Activated T-helper 1 cell treated with Interleukin-2 at 50 U/mL for 16 hours (primary cell): ENCODE data around the gene IBSP.

Experiments used
- DNase-seq: peaks from one replicate; pipeline ENCODE4 v3.0.0-alpha.2; 2020; ENCODE audit warnings: low read depth

IBSP gene, protein sequence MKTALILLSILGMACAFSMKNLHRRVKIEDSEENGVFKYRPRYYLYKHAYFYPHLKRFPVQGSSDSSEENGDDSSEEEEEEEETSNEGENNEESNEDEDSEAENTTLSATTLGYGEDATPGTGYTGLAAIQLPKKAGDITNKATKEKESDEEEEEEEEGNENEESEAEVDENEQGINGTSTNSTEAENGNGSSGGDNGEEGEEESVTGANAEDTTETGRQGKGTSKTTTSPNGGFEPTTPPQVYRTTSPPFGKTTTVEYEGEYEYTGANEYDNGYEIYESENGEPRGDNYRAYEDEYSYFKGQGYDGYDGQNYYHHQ

DNA sequence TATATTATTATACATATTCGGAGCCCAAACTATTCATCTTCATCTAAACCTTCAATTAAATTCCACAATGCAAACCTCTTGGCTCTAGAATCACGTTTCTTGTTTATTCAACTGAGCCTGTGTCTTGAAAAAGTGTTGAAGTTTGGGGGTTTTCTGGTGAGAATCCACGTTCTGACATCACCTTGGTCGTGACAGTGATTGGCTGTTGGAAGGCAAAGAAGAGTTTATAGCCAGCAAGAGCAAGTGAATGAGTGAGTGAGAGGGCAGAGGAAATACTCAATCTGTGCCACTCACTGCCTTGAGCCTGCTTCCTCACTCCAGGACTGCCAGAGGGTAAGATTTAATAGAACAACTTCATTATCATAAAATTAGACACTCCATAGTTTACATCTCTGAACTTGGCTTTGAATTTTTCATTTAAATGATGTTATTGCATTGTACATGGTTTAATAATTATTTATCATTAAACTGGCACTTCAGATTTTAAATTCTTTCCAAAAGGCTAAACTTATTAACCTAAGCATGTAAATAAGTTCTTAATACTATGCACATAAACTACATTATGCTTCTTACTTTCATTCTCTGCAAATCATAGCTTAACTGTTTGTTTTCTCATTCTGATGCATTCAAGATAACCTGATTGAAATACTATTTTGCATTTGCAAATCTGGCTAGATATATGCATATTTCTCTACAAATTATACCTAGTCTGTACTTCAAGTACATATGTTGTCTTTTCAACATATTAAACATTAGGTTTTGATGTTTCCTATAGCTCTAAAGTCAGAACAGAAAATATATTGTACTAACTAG is at the start of gene IBSP:
Gene IBSP (plus strand): TSS at position 254 of the 813 bp plus-strand sequence. CDS start 2,808 bp downstream, outside the sequence.
- DNase-seq: no peak

DNA sequence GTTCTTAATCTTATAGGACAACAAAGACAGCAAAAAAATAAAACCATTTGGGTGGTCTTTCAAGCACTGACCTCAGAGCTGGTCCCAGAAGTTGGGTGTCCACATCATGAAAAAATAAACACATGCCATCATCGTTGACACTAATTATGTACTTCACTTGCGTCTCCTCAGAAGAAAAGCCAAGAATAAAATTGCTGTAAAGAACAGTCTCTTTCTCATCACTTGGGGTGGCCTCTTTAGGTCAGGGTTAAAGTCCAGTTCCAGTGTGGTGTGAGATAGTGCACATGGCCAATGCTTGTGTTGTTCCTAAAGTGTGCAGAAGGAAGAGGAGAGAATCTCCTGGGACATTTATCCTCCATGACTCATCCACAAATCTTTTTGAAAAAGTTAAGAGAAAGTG is 49.5 kb upstream of the IBSP start:
- DNase-seq: no peak

DNA sequence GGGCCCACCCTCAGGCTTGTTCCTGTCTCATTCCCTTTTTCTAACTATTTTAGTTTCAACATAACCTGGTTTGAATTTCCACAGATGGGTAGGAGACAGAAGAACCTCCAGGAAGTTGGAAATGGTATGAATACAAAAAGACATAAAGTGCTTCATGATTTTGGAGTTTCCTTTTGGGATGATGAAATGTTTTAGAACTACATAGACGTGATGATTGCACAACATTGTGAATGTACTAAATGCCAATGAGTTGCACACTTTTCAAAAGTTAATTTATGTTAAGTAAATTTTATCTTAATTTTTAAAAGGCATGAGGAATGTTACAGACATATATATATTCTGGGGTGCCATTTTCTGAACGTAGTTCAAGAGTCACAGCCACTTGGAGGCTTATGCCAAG is 41.1 kb upstream of the IBSP start:
- no peak for DNase-seq

DNA sequence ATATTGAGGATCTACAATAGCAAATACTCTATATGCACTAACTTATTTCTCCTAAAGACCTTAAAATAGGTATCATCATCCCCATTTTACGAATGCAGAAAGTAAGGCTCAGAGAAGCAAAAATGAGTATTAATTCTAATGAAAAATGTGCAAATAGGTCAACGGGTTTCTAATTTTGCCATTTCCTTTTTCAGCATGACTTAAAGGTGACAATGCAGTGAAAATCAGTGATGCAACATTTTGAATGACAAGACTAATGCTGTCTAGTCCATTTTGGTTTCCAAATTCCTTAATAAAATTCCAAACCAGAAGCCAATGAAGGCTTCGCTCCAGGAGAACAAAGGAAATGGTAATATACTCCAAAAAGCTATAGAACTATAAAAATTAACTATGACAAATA is 37.0 kb upstream of the IBSP start:
- DNase-seq: no peak

DNA sequence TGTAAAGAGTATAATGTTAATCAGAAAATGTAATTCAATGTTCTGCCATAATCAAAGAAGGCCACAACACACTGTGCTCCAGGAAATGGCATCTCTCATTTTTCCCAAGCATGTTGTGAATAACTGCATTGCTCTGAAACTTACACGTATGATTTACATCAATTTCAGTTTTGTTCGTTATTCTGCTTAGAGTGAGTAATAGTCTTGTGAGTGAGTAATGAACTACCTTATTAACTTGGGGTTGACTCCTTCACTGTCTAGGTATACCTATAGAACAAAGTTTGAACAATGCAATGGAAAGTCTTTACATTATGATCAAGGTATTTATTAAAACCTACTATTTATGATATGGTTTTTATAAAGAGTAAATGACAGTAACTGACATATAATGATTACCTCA is 17.8 kb upstream of the IBSP start:
- DNase-seq: no peak

DNA sequence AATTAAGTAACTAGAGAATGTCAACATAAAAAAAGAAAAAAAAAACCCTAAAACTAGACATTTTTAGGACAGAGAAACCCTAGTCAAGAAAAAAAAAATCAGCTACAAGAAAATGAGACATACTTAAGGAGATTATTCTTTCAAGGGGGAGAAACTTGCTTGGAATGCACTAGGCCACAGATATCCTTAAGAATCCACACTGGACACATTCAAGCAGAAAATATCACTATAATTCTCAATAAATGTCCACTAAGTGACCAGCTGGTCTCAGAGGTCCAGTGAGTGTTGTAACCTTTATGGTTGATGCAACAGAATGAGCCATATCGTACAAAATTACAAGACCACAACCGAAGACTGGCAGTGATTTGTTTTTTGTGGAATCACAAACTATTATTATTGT is 15.6 kb upstream of the IBSP start:
- DNase-seq: no peak

DNA sequence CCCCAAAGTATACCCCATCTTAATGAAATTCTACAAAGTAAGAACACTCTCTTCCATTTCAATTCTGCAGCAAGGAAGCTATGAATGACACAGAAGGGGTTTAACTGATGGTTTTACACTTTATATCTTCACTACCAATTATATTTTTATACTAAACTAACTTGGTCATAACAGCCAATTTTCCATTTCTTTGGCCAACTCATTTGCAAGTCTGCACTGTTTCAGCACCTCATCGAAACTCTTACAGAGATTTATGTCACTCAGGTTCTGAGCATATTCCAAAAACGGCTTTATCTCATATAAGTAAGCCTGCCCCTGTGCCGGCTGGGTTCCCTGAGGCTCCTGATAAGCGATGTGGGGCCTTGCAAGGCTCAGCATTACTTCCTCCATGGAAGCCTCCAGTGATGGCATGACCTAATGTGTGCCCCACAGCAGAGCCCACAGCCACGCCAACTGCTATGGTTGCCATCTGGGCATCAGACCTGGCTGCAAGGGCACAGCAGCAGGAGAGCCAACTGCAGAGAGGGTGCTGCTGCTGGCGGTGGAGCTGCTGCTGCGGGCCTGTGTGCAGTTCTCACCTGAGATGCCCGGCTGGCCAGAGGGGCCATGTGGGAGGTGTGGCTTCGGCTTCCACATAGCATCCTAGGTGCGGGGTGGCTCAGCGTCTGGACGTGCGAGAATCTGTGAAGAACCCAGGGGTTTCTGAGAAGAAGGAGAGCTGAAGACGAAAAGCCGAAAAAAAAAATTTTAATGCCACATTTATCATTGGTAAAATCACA is 13.4 kb upstream of the IBSP start:
- DNase-seq: no peak

DNA sequence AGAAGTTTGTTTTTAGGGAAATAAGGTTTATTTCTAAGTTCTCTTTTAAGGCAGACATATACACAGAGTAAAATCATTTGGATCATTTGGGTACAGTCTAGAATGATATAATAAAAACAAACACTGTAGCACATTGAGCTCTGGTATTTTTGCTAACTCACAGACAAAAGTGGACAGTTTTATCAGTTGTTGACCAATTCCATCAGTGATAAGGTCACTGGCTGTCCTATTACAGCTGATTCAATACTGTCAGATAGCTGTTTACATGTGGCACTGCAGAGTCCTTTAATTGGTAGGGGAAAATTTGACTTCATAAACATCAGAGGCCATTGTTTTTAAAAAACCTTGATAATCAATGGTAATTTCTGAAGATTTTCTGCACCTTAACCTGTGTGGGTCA is 3.5 kb downstream of the IBSP start:
- no peak for DNase-seq

DNA sequence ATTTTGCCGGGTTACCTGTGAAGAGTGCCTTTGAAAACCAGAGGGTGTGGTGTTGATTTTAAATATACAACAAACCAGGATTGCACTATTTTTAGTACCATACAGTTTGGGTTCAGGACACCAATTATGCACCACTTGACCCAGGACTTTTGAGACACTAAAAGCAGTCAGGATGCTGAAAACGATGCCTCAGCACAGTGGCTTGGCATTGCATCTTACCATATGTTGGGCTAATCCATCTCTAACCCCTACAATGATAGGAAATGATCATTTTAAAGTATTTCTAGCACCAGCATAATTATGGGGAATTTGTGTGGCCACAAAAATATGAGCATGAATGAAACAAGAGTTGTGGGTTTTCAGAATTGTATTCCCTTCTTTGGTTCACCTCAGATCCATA is 4.1 kb downstream of the IBSP start:
- no peak for DNase-seq

DNA sequence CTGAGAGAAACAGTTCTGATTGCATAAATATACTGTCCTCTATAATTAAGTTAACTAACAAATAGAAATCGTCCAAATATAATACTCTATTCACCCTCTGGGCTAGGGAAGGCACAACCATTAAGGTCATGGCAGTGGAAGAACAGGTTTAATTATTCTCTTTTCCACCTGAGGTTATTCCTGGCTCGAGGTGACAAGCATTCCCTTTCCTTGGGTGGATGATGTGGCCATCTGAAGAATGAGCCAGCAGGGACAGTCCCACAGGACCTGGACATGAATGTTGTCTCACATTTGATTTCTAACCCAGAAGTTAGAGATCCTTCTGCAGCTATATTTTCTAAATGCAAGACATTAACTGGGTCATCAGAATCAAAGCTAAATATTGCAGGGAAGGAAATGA is 5.5 kb downstream of the IBSP start:
- no peak for DNase-seq

DNA sequence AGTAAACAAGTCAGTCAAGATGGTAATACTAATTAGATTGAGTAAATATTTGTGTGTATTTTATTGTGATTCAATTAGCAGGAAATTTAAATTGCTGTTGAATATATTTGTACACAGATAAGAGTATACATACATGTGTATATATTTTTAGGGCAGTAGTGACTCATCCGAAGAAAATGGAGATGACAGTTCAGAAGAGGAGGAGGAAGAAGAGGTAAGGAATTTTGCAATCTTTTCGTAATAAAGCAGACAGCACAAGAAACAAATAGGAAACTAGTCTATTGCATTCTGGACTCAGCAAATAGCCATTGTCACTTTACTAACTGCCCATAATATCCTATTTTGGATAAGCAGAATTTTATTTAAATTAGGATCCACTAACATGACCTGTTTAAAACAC is 6.6 kb downstream of the IBSP start:
- DNase-seq: no peak

DNA sequence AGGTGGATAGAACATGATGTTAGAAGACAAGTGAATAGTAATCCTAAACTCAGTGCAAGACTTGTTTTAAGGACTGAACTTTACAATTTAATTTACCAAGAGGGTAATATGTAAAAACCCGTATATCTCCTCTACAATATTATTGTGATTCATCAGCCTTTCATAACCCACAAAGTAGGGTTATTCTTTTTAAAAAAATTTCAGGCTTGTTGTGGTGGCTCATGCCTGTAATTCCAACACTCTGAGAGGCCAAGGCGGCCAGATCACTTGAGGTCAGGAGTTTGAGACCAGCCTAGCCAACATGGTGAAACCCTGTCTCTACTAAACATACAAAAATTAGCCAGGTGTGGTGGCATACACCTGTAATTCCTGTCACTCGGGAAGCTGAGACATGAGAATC is 7.2 kb downstream of the IBSP start:
- DNase-seq: no peak

DNA sequence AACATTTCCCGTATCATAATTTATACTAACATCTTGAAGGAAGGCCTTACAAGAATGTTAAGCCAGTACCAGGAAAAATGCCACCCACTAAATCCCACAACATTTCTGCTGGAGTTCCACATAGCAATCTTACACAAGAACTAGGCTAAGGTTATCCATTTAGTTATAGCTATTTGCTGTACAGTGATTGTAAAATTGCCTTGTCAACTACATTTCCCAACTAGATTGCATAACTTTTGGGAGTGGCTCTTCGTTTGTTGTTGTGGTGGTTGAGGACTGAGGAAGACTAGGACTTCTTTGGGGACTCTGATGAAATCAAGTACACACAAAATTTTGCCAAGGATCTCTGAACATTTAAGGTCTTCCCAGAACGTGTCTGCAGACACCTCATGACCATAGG is 8.0 kb downstream of the IBSP start:
- no peak for DNase-seq

DNA sequence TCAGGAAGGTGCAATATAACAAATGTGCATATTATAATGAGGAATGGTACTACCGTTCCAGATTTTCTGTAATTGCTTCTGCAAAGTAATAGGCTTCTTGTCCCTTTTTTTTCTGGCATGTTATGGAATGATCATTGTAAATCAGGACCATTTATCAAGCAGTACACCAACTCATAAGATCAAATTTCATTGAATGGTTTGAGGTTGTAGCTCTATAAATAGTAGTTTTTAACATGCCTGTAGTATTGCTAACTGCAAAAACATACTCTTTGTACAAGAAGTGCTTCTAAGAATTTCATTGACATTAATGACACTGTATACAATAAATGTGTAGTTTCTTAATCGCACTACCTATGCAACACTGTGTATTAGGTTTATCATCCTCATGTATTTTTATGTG is 12.6 kb downstream of the IBSP start:
- no peak for DNase-seq

DNA sequence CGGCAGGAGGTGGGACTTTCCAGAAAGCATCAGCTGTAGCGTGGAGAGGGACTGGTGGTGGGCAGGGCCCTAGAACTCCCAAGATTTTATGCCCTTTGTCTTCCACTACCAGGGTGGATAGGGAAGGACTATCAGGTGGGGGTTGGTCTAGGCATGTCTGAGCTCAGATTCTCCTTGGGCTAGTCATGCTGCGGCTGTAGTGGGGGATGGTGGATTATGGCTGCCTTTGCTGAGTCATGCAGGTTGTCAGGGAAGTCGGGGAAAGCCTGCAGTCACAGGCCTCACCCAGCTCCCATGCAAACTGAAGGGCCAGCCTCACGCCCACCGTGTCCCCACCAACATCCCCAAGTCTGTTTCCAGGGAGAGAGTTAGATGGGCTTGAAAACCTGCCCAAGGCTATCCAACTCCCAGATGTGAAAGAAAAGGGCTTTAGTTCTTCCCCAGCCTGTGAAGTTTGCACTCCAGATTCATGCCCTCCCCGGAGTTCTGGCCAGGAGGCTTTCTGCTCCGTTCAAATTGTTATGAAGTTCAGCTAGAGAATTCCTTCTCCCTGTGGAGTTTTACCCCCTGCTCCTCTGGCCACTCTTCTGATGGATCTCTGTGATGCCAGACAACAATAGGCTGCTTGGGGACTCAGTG is 20.0 kb downstream of the IBSP start:
- DNase-seq: no peak

DNA sequence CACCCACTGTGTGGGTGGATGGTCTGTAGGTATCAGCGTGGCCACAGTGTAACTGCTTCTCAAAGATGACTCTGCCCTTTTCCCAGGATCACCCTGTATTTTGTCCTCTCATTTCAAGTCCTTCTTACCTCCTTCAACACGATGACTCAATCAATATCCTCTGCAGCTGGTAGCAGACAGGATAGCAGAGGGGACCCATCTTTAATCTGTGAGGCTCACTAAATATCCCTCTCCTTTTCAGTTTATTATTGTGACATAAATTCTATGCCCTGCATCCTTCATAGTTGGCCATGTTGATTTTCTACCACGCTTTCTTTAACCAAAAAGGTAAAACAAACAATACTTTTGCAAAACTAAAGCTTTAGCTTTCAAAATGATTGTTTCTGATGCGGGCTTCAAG is 23.8 kb downstream of the IBSP start:
- no peak for DNase-seq

DNA sequence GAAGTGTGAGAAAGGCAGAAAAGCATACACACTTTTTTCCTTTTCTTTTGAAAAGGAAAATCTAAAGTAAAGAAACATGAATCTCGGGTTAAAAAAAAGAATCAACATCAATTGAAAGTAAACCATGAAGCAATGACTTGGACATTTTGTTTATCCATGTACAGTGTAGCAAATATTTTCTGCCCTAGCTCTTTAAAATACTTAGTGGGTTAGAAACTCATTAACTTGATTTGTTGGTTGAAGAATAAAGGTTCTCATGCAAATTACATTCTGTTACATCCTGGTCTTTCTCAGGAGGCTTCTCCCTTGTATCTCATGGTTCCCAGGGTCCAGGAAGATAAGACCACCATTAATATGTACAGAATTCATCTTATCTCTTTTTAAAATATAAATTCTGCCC is 24.4 kb downstream of the IBSP start:
- DNase-seq: no peak

DNA sequence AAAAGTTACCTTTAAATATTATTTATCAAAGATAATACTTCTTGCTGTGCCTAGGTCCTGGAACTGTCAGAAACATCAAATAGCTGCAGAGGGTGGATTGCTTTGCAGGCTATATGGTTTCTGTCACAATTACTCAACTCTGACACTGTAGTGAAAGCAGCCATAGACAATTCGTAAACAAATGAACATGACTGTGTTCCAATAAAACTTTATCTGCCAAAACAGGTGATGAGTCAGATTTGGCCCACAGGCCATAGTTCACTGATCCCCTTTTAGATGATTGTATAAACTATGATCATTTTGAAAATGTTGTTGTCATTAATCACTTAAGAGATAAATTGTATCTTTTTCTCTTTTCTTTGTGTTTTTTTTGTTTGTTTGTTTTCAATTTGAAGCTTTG is 25.0 kb downstream of the IBSP start:
- DNase-seq: no peak

DNA sequence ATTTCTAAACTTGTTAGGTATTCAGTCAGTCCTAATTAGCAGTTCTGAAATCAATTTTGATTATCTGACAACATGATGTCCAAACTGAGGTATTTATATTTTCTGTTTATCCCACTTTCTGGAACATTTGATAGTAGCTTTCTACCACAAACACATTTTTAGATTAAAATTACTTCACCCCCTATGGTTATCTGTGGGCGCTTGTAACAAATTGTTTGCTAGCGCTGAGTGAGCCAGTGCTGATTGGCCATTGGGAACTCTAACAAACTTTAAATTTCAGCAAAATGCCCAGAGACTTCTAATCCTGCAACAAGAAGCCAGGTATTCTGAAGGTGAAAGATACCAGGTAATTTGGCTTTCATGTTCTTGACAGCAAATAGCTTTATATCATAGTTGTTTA is 33.3 kb downstream of the IBSP start, which contains the start of gene MEPE:
Gene MEPE (plus strand): TSS at position 301 of the 400 bp plus-strand sequence. CDS start 1,746 bp downstream, outside the sequence.
- DNase-seq: no peak

DNA sequence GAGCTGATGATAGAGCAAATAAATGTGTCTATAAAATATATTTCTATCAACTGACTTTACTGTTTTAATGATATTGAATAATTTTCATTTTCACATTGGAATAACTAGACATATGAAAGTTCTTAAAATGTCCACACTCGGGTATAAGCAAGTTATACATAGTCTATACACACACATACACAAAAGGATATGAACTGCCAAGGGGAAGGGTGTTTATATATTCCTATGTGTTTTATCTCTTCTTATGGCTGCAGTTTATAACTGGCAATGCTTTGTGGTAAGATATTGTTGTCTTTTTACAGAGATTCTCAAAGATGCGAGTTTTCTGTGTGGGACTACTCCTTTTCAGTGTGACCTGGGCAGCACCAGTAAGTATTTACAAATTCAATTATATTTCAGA is 35.0 kb downstream of the IBSP start:
- no peak for DNase-seq

DNA sequence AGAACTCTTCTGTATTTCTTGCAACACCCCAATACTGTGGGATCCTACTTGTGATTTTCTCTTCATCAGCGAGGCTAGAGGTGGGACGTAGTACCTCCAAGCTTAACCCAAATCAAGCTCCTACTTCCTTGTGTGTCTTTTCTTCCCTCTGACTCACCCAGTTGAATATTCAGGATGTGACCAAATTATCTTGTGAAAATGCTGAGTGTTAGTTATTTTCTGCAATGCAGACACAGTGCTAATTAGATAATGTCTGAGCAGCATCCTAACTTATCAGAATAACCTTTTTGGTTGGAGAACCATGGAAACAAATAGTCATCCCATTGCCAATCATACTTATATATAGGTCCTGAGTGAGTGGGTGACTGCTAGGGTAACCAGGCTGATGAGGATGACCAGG is 35.8 kb downstream of the IBSP start:
- DNase-seq: no peak

DNA sequence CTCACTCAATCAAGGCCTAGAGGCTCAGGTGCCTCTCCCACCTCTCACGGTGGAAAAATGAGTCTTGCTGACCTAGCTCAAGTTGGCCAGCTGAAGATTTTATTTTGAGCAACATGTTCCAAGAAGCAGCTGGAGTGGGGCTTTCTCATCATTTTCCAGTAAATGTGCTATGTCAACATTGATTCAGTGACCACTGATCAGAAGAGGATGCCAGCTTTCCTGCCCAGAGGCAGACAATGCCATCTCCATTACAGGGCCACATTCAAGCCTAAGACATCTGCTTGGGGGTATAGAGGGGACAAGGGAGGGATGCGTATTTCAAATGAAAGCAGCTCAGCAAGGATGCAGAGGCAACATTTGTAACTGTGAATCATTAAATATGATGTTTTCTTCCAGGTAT is 36.4 kb downstream of the IBSP start:
- no peak for DNase-seq
